GM18526 (cell line): ENCODE measurements around the gene KLF9.

Experiments
- POLR2A ChIP-seq: IDR thresholded peaks from 3 replicates; pipeline ENCODE4 v1.6.1; 2011; ENCODE audit not compliant: insufficient read length; ENCODE audit errors: extremely low read depth

Gene KLF9

DNA sequence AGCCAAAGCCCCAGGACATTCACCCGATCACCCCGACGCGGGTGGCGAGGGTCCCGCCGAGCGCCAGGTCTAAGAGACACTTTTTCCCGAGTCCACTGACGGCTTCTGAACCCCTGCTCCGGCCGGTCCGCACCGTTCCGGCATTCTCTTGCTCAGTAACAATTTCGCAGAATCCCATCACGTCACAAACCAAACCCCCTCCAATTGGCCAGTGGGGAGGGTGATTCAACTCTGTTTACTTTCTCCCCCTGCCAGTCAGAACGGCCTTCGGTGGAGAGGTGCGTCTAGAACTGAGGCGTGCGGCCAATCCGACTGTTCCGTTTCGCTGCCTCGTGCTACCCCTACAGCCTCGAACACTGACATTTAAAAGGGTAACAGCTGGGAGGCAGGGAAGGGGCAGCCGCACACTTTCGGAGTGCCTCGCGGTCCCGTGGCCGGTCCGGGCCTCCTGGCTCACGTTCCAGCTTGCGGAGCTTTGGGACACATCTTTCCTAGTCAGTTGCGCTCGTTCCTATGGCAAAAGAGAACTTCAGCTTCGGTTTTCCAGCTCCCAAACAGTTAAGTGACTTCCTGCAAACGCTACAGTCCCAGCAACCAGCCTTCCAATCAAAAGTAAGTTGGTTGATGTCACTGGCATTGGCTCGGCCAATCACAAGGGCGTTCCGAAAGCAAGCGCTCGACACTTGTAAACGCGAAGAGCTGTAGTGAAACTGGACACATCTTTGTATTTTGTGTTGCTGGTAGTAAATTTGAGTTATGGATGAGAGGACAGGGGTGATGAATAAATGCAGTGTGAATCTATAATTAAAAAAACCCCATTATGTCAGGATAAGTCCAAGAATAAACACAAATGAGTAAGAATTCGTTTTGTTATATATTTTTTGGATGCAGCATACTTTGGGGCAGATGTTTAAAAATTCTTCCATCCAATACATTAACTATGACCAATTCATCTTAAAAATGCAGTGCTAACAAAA, at the start of gene KLF9:
KLF9 (minus strand) TSS at position 859 of the 977 bp plus-strand sequence. CDS start 1,294 bp downstream, outside the sequence.
- peak; percentile 18 for TF ChIP-seq POLR2A

DNA sequence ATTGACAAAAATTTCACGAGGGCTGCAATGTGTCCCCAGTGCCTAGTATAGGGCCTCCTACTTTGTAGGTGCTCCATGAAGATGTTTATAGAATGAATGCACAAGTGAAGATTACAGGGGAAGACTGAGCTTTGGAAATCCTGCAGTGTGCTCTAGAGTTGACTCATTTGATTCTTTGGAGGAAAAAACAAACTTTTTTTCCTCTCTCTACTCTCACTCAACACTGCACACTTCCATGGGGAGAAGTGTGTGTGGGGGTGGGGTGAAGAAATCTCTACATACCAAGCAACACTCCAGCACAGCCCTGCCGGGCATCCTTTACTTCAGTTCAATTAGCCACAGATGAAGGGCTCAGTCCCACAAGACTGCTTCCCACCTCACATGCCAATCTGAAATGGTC, 49.4 kb upstream of the KLF9 start:
- no peak for TF ChIP-seq POLR2A

DNA sequence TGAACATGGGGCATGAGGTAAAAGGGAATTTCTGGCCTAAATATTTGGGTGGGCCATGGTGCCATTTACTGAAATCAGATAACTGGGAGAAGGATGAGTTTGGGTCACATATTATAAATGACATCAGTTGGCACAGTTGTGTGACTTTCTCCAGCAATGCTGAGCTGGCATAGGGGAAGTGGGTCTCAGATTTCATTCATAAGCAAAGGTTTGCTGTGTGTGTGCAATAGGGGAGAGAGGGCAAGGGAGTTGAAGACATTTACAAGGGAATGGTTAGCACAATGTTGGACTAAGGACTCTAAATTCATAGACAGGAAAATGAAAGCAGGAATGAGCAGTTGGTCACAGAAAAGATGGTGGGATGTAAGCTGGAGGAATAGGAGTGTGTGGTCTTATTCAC, 47.8 kb upstream of the KLF9 start:
- no peak for TF ChIP-seq POLR2A

DNA sequence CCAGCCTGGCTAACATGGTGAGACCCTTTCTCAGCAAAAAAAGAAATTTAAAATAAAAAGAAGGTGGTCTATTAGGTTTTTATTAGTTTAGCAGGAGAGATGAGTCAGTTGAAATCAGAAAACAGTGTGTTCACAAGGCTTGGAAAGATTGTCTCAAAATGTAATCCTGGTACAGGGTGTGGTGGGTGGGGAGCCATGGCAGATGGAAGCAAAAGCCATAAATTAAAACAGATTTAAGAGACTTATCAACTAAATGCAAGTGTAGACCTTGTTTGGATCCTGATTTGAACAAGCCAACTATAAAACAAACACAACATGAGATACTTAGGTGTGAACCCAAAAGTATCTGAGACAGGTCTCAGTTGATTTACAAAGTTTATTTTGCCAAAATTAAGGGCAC, 42.8 kb upstream of the KLF9 start:
- no peak for TF ChIP-seq POLR2A

DNA sequence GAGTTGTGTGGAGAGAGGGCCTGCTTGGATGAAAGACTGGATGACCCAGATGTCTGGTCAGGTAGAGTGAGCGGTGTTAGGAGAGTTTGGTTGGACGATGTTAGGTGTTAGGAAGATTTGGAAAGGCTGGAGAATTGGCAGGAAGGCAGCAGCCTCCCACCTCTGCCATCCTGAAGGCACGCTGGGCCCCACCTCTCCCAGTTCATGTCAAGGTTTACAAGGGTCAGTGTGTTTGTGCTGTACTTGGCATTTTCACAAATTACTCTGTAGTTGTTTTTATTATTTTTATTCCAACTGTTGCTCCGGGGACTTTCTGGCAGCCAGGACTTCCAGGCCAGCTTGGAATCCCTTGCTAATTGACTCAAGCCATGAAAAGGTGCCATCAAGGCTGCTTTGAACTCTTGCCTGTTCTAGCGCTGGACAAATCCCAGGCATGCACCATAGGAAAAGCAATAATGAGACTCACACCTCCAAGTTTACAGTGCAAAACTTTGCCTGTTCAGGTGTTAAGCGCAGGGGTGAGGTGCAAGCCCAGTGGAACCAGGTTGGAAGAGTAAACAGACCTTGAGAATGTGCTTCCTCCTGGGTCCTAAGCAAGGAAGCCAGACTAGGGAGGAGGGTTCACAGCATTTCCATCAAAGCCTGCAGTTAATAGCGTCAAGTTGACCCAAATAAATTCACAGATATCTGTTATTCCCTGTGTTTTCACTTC, 41.7 kb upstream of the KLF9 start:
- TF ChIP-seq POLR2A = no peak

DNA sequence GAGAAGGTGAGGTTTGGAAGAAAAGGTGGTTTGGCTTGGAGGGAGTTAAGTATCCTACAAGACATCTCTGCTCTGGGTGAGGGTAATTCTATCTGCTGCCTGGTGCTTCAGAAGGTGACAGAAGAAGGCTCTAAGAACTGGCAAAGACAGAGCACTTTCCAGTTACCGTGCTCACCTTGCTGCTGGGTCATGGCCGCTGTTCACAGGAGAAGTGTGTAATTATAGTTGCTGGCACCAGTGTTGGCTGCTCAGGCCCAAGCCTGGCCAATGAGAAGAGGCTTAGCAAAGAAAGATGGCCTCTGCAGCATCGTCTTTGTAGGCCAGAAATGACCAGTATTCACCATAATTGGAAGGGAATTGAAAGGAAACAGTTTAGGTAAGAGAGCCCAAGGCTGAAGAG, 37.9 kb upstream of the KLF9 start:
- no peak for TF ChIP-seq POLR2A

DNA sequence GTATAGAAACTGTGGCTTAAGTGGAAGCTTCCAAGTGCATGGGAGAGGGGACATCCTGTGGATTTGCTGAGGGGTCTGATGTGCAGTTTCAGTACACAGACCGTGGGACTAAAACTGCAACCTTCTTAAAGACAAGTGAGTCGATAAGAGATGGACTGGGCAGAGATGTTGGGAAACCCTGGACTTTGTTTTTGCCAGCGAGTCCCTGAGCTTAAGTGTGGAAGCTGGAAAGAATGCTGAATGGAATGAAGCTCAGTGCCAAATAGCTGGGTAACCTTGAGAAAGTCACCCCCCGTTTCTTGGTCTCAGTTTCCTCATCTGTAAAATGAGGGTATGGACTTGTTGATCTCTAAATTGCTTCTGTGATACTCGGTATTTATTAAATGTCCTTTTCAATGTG, 37.3 kb upstream of the KLF9 start:
- TF ChIP-seq POLR2A = no peak

DNA sequence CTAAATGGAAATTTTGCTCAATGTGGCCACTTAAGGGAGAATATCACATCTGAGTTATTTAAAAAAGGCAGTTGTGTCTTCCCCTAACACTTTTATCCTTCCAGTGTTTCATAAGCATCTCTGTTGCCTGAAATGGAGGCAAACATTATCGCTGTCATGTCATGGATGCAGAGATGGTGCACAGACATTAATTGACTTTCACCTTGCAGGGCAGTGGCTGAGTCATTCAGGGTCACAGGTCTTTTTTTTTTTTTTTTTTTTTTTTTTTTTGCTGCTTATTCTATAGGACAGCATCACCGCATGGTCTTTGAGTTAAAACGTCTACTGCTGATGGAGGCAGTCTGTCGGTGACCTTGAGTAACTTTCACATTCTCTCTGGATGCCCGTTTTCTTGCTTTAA, 36.3 kb upstream of the KLF9 start:
- no peak for TF ChIP-seq POLR2A

DNA sequence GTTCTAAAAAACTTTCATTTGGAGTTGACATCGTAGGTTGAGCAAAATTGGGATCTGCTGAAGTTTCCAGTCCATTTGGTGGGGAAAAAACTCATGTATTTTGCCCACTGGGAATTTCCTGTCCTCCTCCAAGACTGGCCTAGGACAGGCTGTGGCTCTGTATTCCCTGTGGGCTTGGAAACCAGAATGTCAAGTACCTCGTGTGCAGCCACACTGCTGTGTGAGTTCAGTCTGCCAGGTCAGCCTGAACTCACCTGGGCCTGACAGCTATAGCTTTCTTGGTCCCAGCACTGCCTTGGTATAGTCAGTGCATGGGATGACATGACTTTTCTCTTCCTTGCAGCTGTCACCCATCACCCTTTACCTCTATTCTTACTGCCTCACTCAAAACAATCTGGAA, 35.0 kb upstream of the KLF9 start:
- no peak for TF ChIP-seq POLR2A

DNA sequence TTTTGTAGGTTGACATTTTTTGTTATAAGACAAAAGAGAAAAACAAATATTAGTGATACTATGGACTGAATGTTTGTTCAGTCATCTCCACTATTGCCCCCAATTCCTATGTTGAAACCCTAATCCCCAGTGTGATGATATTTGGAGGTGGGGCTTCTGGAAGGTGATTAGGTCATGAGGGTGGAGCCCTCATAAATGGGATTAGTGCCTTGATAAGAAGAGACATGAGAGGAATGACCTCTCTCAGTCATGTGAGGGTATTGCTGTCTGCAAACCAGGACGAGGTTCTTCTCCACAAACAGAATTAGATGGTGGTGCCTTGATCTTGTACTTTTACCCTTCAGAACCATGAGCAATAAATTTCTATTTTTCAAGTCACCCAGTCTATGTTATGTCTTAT, 34.5 kb upstream of the KLF9 start:
- TF ChIP-seq POLR2A = no peak

DNA sequence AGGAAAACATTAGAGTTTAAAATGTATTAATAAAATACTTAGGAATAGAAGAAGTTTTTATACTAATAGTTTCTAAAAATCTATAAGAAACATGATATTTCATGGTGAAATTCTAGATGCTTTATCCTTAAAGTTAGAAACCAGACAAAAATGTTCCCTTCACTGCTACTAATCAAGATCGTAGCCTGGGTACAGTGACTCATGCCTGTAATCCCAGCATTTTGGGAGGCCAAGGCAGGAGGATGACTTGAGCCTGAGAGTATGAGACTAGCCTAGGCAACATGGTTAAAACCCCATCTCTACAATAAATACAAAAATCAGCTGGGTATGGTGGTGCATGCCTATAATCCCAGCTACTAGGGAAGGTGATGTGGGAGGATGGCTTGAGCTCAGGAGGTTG, 30.4 kb upstream of the KLF9 start:
- no peak for TF ChIP-seq POLR2A

DNA sequence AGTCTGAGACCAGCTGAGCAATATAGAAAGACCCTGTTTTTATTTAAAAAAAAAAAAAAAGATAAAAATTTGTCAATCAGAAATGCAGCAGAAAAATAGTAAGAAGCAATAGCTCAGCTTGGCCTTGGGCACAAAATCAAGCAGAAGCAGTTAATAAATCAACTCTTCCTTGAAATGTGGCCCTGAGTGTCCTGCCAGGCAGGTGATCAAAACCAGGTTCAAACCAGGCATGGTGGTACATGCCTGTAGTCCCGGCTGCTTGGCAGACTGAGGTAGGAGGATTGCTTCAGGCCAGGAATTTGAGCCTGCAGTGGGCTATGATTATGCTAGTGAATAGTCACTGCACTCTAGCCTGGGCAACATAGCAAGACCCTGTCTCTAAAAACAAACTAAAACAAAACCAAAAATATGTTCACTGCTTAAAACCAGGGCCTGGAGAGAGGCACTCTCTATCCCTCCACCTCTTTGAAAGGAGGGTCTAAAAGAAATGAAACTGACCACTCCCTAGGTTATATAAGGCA, 27.9 kb upstream of the KLF9 start:
- no peak for TF ChIP-seq POLR2A

DNA sequence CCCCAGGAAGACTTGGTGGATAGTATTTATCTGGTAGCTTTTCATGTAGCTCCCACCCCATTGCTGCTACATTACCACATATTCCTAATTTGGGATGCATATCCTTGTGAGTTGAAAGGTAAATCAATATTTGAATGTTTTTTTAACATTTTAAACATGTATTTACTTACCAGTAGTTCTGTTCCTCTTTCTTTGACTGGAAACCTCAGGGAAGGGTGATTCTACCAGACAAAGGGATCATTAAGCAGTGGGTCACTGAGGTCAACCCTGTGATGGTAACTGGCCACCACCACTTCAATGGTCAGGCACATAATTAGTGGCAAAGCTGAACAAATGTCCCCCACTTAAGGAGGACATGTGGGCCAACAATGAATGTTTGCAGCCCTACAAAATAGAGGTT, 27.2 kb upstream of the KLF9 start:
- TF ChIP-seq POLR2A = no peak

DNA sequence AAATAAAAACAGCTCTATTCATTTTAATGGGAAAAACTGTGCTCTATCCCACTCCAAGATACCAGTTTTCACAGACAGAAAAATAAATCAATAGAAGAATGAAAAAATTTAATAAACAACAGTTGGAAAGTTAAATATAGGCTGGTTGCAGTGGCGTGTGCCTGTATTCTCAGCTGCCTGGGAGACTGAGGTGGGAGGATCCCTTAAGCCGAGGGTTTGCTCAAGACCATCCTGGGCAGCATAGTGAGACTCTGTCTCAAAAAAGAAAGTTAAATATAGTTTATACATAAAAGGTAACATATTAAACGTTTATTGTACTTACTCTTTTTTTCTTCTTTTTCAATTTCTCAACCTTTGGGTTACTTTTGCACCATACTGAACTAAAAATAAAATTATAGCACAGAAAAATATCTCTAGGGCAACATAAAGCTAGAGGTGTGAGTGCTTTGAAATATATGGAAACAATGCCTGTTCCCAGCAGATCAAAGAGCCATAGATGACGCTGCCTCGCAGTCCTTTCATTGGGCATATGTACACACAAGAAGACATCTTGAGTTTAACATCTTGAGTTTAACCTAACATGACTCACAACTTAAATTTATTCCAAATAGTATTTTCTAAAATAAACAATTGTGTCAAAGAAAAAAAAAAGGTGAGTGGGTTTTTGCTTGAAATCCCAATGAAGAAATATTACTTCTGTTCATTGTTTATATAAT, 25.7 kb upstream of the KLF9 start:
- no peak for TF ChIP-seq POLR2A

DNA sequence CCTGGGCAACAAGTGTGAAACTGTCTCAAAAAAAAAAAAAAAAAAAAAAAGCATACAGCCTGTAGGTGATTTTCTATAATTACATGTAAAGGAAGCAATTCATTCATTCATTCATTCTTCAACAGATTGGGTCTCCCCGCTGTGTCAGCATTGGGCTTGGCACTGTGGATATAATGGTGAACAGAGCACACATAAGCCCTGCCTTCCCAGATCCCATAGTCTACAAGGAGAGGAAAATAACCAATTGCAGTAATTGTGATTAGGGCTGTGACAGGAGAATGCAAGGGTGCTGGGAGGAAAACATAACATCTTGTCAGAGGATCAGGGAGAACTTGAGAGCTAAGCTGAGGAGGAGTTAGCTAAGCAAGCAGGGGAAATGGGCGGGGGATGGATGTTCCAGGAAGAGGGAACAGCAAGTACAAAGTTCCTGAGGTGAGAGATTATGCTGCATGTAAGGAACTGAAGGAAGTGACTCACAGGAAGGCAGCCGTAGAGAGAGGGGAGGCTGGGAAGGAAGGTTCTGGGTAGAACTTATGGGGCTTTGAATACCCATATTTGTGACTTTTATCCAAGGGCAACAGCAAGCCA, 24.0 kb upstream of the KLF9 start:
- TF ChIP-seq POLR2A = no peak
